Lung (tissue), 12 donors: ENCODE results near the gene MICU1. TPM values are rescaled to one million over a fixed set of nuclear protein-coding genes. Genes with fewer than 3 reads are reported as not detected.
A peak's percentile ranks its signal among the peaks of the same experiment; 100 is the strongest.

Experiments
- ATAC-seq: fragments of 200-7000 bp; cut with Tn5 transposase; one replicate; pipeline ENCODE4 v1.9.1; 2020; ENCODE audit warnings: moderate number of reproducible peaks; ENCODE audit not compliant: insufficient read depth, low FRiP score
- DNase-seq, 3 donors: peaks; one replicate each; pipeline ENCODE4 v3.0.0-alpha.2; 2013 to 2017
- H3K27ac ChIP-seq, 2 donors: one replicate each; pipeline ENCODE4 v1.5.1; 2013; ENCODE audit warnings: mild to moderate bottlenecking in 2 of 2, moderate library complexity in 2 of 2, control low read depth in 1 of 2, inconsistent platforms in 1 of 2, low read depth in 1 of 2, low read length in 1 of 2
- H3K27me3 ChIP-seq, 3 donors: one replicate each; pipeline ENCODE4 v1.5.1; 2013; ENCODE audit warnings: low read length in 2 of 3; ENCODE audit not compliant: control insufficient read depth in 3 of 3, insufficient read depth in 3 of 3
- H3K36me3 ChIP-seq, 4 donors: one replicate each; pipeline ENCODE4 v1.5.1; 2013; ENCODE audit warnings: low read length in 4 of 4, mild to moderate bottlenecking in 1 of 4, moderate library complexity in 1 of 4; ENCODE audit not compliant: control insufficient read depth in 4 of 4, insufficient read depth in 4 of 4
- H3K4me1 ChIP-seq, 5 donors: one replicate each; pipeline ENCODE4 v1.5.1; 2013; ENCODE audit warnings: low read length in 5 of 5, mild to moderate bottlenecking in 2 of 5, moderate library complexity in 1 of 5; ENCODE audit not compliant: control insufficient read depth in 5 of 5, insufficient read depth in 5 of 5
- H3K4me3 ChIP-seq: one replicate; pipeline ENCODE4 v1.5.1; 2013; ENCODE audit warnings: mild to moderate bottlenecking, control low read depth, moderate library complexity
- H3K9ac ChIP-seq, 2 donors: one replicate each; pipeline ENCODE4 v1.5.1; 2013; ENCODE audit warnings: low read length in 2 of 2, control low read depth in 1 of 2; ENCODE audit not compliant: insufficient read depth in 1 of 2
- H3K9me3 ChIP-seq, 4 donors: one replicate each; pipeline ENCODE4 v1.5.1; 2013; ENCODE audit warnings: low read length in 3 of 4, mild to moderate bottlenecking in 1 of 4, moderate library complexity in 1 of 4; ENCODE audit not compliant: control insufficient read depth in 4 of 4, insufficient read depth in 3 of 4
- WGBS, 2 donors: extraction: QIAGEN DNeasy Blood & Tissue Kit; methylation state at CpG; one replicate each; pipeline ENCODE4 v1.1.7; 2013; 5-methylcytosine and 5-hydroxymethylcytosine counted together
- polyA plus RNA-seq, 2 donors: library from polyadenylated mRNA; stranded (reverse); fragments of 200-250 nt; gene quantifications; one replicate each; pipeline ENCODE4 v1.2.1, GENCODE V29; 2013
- total RNA-seq, 2 donors: library from RNA; depleted of rRNA in 1 of 2; stranded (reverse); fragments of >200 nt in 1 of 2; gene quantifications; one replicate each; pipeline ENCODE4 v1.2.1, GENCODE V29; 2014 to 2021
- TF ChIP-seq, protein P1 (sequence below): IDR thresholded peaks from 2 replicates; pipeline ENCODE4 v1.5.1; 2012; ENCODE audit warnings: mild to moderate bottlenecking; ENCODE audit errors: control extremely low read depth, extremely low read depth
- donor health status: control.
- donor health status: control.
- donor health status: Bipolar disorder and iron deficiency.
- donor health status: healthy.
- donor health status: DM: yes; HTN: yes; CAD: no.

MICU1 gene
- total and polyA plus RNA-seq, 4 donors, result 41.9 to 86.4 (median 43.2) TPM

DNA sequence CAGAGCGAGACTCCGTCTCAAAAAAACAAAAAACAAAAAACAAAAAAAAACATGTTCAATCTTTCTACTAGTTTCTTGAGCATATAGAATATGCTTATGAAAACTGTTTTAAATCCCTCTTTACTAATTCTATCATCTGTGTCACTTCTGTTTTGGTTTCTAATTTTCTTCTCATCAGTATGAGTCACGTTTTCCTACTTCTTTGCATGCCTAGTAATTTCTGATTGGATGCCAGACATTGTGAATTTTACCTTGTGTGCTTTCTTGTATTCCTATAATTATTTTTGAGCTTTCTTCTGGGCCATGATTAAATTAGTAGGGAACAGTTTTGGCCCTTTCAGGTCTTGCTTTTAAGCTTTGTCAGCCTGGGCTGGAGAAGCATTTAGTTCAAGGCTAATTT, 9.9 kb downstream of the MICU1 start:
- Histone ChIP-seq H3K9me3 (no peaks in the 10 kb centered on the region), H3K4me1 (peaks cover 0 to 4% (median 0%) of the 10 kb centered on the region in 5 donors)
- WGBS, 2 donors, result 80 to 81% methylated on average over 3 of the region's 3 CpGs

DNA sequence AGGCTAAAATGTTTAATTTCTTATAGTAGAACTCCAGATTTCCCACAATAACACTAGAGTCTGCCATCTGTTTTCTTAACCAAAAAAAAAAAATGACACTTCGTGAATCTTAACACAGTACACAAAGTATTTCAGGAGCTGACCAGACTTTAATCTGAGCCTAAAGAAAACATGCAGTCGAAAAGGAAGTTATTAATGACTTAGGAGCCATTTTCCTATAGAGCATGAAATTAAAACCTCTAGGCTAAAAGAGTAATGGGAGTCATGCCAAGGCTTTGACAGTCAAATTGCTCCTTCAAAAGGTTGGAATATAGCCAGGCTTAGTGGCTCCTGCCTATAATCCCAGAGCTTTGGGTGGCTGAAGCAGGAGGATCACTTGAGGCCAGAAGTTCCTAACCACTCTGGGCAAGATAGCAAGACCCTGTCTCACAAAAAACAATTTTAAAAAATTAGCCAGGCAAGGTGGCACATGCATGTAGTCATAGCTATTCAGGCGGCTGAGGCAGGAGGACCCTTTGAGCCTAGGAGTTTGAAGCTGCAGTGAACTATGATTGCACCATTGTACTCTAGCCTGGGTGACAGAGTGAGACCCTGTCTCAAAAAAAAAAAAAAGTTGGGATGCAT, 13.6 kb downstream of the MICU1 start:
- ATAC-seq (no peak), DNase-seq (peak; percentile 12 to 62 (median 49))
- 44 to 68% methylated on average over 3 of the region's 3 CpGs for WGBS, 2 donors
- Histone ChIP-seq H3K27me3 (no peaks in the 10 kb centered on the region), H3K36me3 (peaks cover 0 to 2% (median 0%) of the 10 kb centered on the region in 4 donors), H3K4me1 (peaks cover 0 to 4% (median 0%) of the 10 kb centered on the region in 5 donors), H3K9ac (no peak overlapping the region), H3K27ac (no peak overlapping the region), H3K4me3 (no peak overlapping the region), H3K9me3 (no peaks in the 10 kb centered on the region)
- TF ChIP-seq, protein P1, sequence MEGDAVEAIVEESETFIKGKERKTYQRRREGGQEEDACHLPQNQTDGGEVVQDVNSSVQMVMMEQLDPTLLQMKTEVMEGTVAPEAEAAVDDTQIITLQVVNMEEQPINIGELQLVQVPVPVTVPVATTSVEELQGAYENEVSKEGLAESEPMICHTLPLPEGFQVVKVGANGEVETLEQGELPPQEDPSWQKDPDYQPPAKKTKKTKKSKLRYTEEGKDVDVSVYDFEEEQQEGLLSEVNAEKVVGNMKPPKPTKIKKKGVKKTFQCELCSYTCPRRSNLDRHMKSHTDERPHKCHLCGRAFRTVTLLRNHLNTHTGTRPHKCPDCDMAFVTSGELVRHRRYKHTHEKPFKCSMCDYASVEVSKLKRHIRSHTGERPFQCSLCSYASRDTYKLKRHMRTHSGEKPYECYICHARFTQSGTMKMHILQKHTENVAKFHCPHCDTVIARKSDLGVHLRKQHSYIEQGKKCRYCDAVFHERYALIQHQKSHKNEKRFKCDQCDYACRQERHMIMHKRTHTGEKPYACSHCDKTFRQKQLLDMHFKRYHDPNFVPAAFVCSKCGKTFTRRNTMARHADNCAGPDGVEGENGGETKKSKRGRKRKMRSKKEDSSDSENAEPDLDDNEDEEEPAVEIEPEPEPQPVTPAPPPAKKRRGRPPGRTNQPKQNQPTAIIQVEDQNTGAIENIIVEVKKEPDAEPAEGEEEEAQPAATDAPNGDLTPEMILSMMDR, result no peak

More for the DNA sequence above, 9.9 kb downstream of the MICU1 start:
- Histone ChIP-seq H3K27me3 (no peaks in the 10 kb centered on the region), H3K4me3 (no peak overlapping the region), H3K9ac (no peak overlapping the region), H3K27ac (no peak overlapping the region), H3K36me3 (no peaks in the 10 kb centered on the region)
- no peak for ATAC-seq
- DNase-seq, result no peak
- TF ChIP-seq, protein P1, result no peak

DNA sequence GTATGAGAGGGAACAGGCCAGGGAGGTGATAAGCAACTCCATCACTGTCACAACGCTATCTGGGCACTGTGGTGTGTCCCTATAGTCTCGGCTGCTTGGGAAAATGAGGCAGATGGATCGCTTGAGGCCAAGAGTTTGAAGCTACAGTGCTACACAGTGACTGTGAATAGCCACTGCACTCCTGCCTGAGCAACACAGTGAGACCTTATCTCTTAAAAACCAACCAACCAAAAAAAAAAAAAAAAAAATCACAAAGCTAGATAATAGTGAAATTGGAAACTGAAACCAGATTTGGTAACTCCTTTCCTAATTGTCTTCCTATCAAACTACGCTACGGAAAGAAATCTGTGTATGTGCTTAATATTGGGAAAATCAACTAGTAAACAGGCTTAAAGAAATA, 14.1 kb downstream of the MICU1 start:
- no peak for ATAC-seq

More for the DNA sequence above, 14.1 kb downstream of the MICU1 start:
- Histone ChIP-seq H3K27me3 (no peaks in the 10 kb centered on the region), H3K36me3 (peaks cover 0 to 2% (median 0%) of the 10 kb centered on the region in 4 donors), H3K9ac (no peak overlapping the region), H3K9me3 (no peaks in the 10 kb centered on the region), H3K4me3 (no peak overlapping the region), H3K4me1 (peaks cover 0 to 4% (median 0%) of the 10 kb centered on the region in 5 donors), H3K27ac (peak overlapping the region in 1 of 2 donors; percentile 77)
- 60 to 62% methylated on average over 5 of the region's 5 CpGs for WGBS, 2 donors
- TF ChIP-seq, protein P1, result no peak
- DNase-seq, result peak in 1 of 3 donors; percentile 13
